Activated CD8-positive, alpha-beta T cell treated with anti-CD3 and anti-CD28 coated beads for 36 hours (primary cell): ENCODE data around the gene TCL1B. TPM values are rescaled to one million over a fixed set of nuclear protein-coding genes. Genes with fewer than 3 reads are reported as not detected.

ENCODE experiments used
- ATAC-seq: fragments of 200-7000 bp; cut with Tn5 transposase; one replicate; pipeline ENCODE4 v1.10.0; 2021; ENCODE audit warnings: mild to moderate bottlenecking, moderate library complexity
- CTCF ChIA-PET: fragments of 350-600 bp; sonication (Branson Sonifier 250); formaldehyde crosslinking; loops from one replicate; lab custom pipeline; 2021; ENCODE audit warnings: antibody characterized with exemption; lab: Charles Lee
- POLR2A ChIA-PET: fragments of 350-600 bp; sonication (Branson Sonifier 250); formaldehyde crosslinking; loops from one replicate; lab custom pipeline; 2021; ENCODE audit warnings: antibody characterized with exemption; lab: Charles Lee
- DNase-seq: peaks from one replicate; pipeline ENCODE4 v3.0.0-alpha.2; 2020
- H3K27ac Mint-ChIP-seq: one replicate; pipeline ENCODE4 v1.8.0; 2021; ENCODE audit warnings: mild to moderate bottlenecking, mixed read lengths
- H3K27me3 Mint-ChIP-seq: one replicate; pipeline ENCODE4 v1.8.0; 2021; ENCODE audit warnings: mixed read lengths
- H3K36me3 Mint-ChIP-seq: one replicate; pipeline ENCODE4 v1.8.0; 2021; ENCODE audit warnings: low read depth, mixed read lengths
- H3K4me1 Mint-ChIP-seq: one replicate; pipeline ENCODE4 v1.8.0; 2021; ENCODE audit warnings: low read depth, mixed read lengths
- H3K4me3 Mint-ChIP-seq: one replicate; pipeline ENCODE4 v1.8.0; 2021; ENCODE audit warnings: mild to moderate bottlenecking, moderate library complexity, mixed read lengths
- H3K9me3 Mint-ChIP-seq: one replicate; pipeline ENCODE4 v1.8.0; 2021; ENCODE audit warnings: mixed read lengths
- intact Hi-C: fragments of 100-400 bp; cut with micrococcal nuclease; formaldehyde crosslinking; loops from one replicate; pipeline ENCODE4 v1.10.0; 2022
- total RNA-seq, 2 experiments: library from RNA; stranded (reverse); gene quantifications; one replicate each; pipeline ENCODE4 v1.2.3, GENCODE V29; 2021
- TF ChIP-seq, protein P1 (sequence below): fragments of 200-600 bp; IDR thresholded peaks from one replicate; pipeline ENCODE4 v1.8.0; 2022; ENCODE audit warnings: antibody characterized with exemption, mild to moderate bottlenecking

The TCL1B gene
- total RNA-seq, 2 experiments from 2014 or later, result not detected

GRCh38 chr14:95677179-95677835 is 8.9 kb upstream of the TCL1B start:
- intact Hi-C loops, result no loop called here
- ChIA-PET POLR2A (no interaction called here), CTCF (no interaction called here)
- TF ChIP-seq, protein P1, sequence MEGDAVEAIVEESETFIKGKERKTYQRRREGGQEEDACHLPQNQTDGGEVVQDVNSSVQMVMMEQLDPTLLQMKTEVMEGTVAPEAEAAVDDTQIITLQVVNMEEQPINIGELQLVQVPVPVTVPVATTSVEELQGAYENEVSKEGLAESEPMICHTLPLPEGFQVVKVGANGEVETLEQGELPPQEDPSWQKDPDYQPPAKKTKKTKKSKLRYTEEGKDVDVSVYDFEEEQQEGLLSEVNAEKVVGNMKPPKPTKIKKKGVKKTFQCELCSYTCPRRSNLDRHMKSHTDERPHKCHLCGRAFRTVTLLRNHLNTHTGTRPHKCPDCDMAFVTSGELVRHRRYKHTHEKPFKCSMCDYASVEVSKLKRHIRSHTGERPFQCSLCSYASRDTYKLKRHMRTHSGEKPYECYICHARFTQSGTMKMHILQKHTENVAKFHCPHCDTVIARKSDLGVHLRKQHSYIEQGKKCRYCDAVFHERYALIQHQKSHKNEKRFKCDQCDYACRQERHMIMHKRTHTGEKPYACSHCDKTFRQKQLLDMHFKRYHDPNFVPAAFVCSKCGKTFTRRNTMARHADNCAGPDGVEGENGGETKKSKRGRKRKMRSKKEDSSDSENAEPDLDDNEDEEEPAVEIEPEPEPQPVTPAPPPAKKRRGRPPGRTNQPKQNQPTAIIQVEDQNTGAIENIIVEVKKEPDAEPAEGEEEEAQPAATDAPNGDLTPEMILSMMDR, result no peak
- H3K9me3 Mint-ChIP-seq, result no peaks in the 10 kb centered on the region
- H3K4me3 Mint-ChIP-seq, result no peak overlapping the region
- H3K36me3 Mint-ChIP-seq, result no peaks in the 10 kb centered on the region
- no peaks in the 10 kb centered on the region for H3K4me1 Mint-ChIP-seq
- DNase-seq, result no peak
- no peak overlapping the region for H3K27ac Mint-ChIP-seq
- no peak for ATAC-seq
- H3K27me3 Mint-ChIP-seq, result peaks cover 9% of the 10 kb centered on the region

DNA sequence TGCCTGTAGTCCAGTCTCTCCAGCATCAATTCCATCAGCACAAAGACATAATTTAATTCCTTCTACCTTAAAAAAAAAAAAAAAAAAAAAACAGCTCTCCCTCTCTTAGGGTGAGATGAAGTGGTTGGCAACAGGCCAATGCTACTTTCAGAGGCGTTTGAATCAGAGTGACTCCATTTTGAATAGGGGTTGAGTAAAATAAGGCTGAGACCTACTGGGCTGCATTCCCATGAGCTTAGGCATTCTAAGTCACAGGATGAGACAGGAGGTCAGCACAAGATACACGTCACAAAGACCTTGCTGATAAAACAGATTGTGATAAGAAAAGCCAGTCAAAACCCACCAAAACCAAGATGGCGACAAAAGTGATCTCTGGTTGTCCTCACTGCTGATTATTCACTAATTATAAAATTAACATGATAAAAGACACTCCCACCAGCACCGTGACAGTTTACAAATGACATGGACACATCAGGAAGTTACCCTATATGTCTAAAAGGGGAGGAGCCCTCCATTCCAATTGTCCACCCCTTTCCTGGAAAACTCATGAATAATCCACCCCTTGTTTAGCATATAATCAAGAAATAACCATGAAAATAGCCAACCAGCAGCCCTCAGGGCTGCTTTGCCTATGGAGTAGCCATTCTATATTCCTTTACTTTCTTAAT is 6.9 kb upstream of the TCL1B start:
- ATAC-seq, result no peak

GRCh38 chr14:95679998-95680735 is 6.1 kb upstream of the TCL1B start:
- DNase-seq (no peak), ATAC-seq (no peak)
- no peak overlapping the region for H3K27ac Mint-ChIP-seq
- H3K4me3 Mint-ChIP-seq, result no peak overlapping the region
- no peaks in the 10 kb centered on the region for H3K4me1 Mint-ChIP-seq
- no peaks in the 10 kb centered on the region for H3K36me3 Mint-ChIP-seq
- ChIA-PET CTCF (interaction anchor here (1.2 to 2.4 kb wide), 2 partner anchors 94 to 121 kb away, joined by 3 to 6 read pairs; no protein-coding TSS in a partner anchor), POLR2A (interaction anchor here (0.6 to 0.7 kb wide), 2 partner anchors 65 to 120 kb away, joined by 3 read pairs; no protein-coding TSS in a partner anchor)
- no peaks in the 10 kb centered on the region for H3K9me3 Mint-ChIP-seq
- H3K27me3 Mint-ChIP-seq, result peaks cover 9% of the 10 kb centered on the region
- TF ChIP-seq, protein P1, result no peak
- intact Hi-C loops, result no loop called here

More for the DNA sequence above, 6.9 kb upstream of the TCL1B start:
- TF ChIP-seq, protein P1, result no peak
- ChIA-PET CTCF (interaction anchor here (1.2 to 2.4 kb wide), 2 partner anchors 95 to 120 kb away, joined by 3 to 6 read pairs; no protein-coding TSS in a partner anchor), POLR2A (interaction anchor here (0.7 kb wide), 1 partner anchor 119 kb away, joined by 3 read pairs; no protein-coding TSS in a partner anchor)
- Mint-ChIP-seq H3K36me3 (no peaks in the 10 kb centered on the region), H3K4me3 (no peak overlapping the region), H3K27me3 (peaks cover 9% of the 10 kb centered on the region), H3K9me3 (no peaks in the 10 kb centered on the region), H3K27ac (no peak overlapping the region), H3K4me1 (no peaks in the 10 kb centered on the region)
- intact Hi-C loops, result no loop called here
- DNase-seq, result no peak

GRCh38 chr14:95681153-95681552 is 5.1 kb upstream of the TCL1B start:
- CTCF ChIA-PET, result interaction anchor here (2.4 kb wide), 1 partner anchor 122 kb away, joined by 6 read pairs; no protein-coding TSS in a partner anchor
- Mint-ChIP-seq H3K9me3 (no peaks in the 10 kb centered on the region), H3K4me1 (no peaks in the 10 kb centered on the region), H3K27ac (no peak overlapping the region), H3K4me3 (no peak overlapping the region), H3K36me3 (no peaks in the 10 kb centered on the region), H3K27me3 (peaks cover 9% of the 10 kb centered on the region)
- TF ChIP-seq, protein P1, result no peak
- ATAC-seq, result no peak
- POLR2A ChIA-PET, result no interaction called here
- no peak for DNase-seq
- intact Hi-C loops, result no loop called here
